ENCODE measurements around the gene DGAT2L6.

DNA sequence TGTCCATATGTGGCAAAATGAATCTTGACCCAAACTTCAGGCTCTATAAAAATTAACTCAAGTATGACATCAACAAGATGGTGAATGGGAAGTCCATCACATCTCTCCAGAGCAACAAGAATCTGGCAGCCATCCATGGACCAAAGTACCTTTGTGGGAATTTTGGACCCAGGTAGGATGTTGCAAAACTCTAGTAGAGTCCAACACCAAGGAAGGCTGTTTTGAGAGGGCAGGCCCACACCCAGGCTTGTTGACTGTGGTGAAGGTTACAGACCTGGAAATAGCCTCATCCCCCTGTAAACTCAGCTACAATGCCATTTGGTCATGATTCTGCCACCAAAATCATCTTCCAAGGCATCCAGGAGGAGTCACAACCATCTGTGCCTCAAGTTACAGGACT, 12.9 kb downstream of the DGAT2L6 start:
- TF ChIP-seq, protein P1, sequence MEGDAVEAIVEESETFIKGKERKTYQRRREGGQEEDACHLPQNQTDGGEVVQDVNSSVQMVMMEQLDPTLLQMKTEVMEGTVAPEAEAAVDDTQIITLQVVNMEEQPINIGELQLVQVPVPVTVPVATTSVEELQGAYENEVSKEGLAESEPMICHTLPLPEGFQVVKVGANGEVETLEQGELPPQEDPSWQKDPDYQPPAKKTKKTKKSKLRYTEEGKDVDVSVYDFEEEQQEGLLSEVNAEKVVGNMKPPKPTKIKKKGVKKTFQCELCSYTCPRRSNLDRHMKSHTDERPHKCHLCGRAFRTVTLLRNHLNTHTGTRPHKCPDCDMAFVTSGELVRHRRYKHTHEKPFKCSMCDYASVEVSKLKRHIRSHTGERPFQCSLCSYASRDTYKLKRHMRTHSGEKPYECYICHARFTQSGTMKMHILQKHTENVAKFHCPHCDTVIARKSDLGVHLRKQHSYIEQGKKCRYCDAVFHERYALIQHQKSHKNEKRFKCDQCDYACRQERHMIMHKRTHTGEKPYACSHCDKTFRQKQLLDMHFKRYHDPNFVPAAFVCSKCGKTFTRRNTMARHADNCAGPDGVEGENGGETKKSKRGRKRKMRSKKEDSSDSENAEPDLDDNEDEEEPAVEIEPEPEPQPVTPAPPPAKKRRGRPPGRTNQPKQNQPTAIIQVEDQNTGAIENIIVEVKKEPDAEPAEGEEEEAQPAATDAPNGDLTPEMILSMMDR (IDR thresholded peaks at IDR 0.05; ENCODE audit: low read depth, low read length, missing input control): no peak
- TF ChIP-seq TAF1 (conservative IDR thresholded peaks at IDR 0.05) (no peak), MAX (IDR thresholded peaks at IDR 0.05) (no peak), RAD21 (IDR thresholded peaks at IDR 0.05) (no peak), SP1 (IDR thresholded peaks at IDR 0.05) (no peak), FOXA1 (IDR thresholded peaks at IDR 0.05) (no peak)
- TF ChIP-seq, protein P2, sequence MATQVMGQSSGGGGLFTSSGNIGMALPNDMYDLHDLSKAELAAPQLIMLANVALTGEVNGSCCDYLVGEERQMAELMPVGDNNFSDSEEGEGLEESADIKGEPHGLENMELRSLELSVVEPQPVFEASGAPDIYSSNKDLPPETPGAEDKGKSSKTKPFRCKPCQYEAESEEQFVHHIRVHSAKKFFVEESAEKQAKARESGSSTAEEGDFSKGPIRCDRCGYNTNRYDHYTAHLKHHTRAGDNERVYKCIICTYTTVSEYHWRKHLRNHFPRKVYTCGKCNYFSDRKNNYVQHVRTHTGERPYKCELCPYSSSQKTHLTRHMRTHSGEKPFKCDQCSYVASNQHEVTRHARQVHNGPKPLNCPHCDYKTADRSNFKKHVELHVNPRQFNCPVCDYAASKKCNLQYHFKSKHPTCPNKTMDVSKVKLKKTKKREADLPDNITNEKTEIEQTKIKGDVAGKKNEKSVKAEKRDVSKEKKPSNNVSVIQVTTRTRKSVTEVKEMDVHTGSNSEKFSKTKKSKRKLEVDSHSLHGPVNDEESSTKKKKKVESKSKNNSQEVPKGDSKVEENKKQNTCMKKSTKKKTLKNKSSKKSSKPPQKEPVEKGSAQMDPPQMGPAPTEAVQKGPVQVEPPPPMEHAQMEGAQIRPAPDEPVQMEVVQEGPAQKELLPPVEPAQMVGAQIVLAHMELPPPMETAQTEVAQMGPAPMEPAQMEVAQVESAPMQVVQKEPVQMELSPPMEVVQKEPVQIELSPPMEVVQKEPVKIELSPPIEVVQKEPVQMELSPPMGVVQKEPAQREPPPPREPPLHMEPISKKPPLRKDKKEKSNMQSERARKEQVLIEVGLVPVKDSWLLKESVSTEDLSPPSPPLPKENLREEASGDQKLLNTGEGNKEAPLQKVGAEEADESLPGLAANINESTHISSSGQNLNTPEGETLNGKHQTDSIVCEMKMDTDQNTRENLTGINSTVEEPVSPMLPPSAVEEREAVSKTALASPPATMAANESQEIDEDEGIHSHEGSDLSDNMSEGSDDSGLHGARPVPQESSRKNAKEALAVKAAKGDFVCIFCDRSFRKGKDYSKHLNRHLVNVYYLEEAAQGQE (IDR thresholded peaks at IDR 0.05): no peak

Measured in liver (tissue), 3 donors.